Hematopoietic multipotent progenitor cell treated with erythropoietin and hydrocortisone succinate and interleukin-3 and kit ligand, for 4 days (in vitro differentiated cells): ENCODE measurements around the gene GNAL.

Experiments
- DNase-seq: peaks from one replicate; pipeline ENCODE4 v3.0.0-alpha.2; 2015

Gene GNAL

GRCh38 chr18:11775436-11776174 lies 86.5 kb downstream of the GNAL start:
- no peak for DNase-seq

- DNase-seq, result no peak
Measured at GRCh38 chr18:11780042-11780441, 91.0 kb downstream of the GNAL start.

DNA sequence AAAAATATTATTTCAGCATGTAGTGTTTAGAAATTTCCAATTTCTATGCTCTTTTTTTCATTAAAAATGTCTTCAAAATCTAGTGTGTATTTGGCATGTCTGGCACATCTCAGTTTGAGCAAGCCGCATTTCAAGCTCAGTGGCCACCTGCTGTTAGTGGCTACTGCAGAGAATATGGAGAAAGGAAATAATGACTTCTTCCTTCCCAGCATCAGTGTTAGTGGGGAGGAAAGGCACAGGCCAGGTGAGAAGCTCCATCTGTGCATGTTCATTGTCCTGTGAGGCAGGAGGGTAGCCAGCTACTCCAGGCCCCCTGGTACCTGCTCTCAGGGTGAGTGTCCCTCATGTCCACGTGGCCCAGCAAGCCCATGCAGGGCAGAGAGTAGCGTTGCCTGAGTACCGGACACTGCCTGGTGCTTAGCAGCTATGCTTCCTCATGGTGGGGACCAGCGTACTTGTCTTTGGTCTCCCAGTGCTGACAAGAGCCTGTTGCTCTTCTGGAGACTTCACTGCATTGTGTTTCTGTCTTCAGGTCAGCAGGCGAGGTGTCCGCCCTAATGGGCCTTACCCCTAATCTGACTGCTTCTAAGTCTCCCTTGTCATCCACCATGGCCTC lies 94.8 kb downstream of the GNAL start:
- no peak for DNase-seq

DNA sequence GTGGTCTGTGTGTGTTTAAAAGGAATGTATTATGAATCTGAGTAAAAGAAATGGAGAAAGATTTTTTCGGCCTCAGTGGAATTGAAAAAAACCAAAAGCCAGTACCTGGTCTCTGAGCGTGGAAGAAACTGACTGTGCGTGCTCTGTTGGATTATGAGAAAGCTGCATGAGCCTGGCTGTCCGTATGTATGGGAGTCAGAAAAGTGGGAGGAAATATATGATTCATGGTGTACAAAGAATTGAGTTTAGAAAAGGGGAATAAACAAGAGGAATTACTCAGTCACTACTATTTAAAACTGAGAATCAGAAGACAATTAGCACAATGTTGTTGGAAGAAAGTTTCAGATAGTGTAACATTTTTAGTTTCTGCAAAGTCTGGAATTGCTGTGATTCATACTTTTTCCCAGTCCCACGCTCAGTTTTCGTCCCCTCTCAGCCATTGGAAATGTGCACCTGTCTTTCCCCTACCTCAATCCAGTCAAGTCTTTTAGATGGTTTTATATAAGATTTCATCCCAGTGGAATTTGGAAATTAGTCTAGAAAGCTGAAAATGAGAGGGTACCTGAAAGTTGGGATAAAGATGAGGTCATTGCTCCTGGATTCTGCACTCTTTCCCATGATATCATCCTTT lies 95.7 kb downstream of the GNAL start:
- no peak for DNase-seq

DNA sequence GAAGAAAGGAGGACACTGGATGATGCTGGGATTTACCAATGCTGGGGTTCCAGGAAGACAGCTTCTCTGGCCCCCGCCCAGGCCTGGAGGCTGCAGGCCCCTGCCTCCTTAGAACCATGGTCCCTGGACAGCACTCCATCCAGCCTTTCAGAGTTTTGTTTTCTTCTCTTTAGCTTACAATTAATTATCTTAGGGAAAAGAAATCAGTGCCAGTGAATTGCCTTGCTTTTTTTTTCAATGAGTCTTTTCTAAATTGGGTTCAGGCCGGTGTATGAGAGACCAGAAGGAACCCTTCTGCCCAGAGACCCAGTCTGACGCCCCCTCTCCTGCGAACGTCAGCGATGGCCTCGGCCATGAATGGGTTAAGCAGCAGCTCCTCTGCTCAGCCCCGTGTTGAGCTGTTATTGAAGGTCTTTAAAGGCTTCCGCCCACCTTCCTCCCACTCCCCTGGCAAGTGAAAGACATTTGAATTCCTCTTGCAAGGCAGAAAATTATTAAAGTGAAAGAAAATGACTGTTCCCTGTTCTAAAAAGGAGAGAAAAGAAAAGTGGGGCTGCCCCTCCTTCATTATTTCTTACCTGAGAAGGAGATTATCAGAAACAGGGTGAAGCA lies 96.5 kb downstream of the GNAL start:
- DNase-seq, result no peak

- DNase-seq, result no peak
Measured at GRCh38 chr18:11789716-11790510, 100.8 kb downstream of the GNAL start.

- DNase-seq, result no peak
Measured at GRCh38 chr18:11791131-11791530, 102.1 kb downstream of the GNAL start.

GRCh38 chr18:11792632-11793031 lies 103.6 kb downstream of the GNAL start:
- DNase-seq, result no peak

DNA sequence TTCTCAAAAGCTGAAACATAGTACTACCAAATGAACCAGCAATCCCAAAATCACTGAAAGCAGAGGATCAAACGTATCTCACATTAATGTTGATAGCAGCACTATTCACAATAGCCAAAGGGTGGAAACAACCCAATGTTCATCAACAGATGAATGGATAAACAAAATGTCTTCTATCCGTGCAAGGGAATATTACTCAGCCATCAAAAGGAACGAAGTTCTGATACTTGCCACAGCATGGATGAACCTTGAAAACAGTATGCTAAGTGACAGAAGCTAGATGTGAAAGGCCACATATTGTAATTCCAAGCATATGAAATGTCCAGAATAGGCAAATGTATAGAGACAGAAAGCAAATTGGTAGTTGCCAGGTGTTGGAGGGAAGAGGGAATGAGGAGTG lies 105.1 kb downstream of the GNAL start:
- no peak for DNase-seq

- DNase-seq, result no peak
Measured at GRCh38 chr18:11795916-11796315, 106.9 kb downstream of the GNAL start.

DNA sequence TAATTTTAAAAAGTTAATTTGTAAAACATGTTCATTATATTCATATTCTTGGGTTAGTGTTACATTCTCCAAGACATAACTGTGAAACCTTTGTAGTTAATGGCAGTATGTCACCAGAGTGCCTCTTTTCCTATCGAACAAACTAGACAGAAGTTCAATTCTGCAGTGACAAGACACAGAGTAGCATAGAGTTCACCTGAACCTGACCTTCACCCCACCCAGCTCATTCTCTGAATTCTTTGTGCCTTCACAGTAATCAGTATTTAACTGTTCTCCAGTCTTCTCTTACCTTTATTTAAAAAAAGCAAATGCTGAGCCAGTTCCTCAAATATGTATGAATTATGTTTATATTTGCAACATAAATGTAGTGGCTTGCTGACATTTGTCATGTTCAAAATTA lies 109.2 kb downstream of the GNAL start:
- no peak for DNase-seq

DNA sequence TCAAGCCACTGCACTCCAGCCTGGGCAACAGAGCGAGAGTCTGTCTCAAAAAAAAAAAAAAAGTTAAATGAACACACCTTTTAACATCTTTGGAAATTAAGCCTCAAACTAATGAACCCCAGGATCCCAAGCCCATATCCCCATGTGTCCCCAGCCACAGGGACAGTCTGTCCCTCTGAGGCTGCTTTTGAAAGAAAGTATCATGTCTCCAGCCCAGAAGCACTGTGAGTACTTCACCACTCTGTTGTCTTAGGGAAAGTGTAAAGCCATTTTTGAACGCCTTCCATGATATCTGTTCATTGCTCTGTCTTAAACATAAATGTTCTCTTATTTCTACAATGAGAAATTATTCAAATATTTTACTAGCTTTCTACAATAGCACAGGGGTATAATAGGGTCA lies 110.0 kb downstream of the GNAL start:
- no peak for DNase-seq

GRCh38 chr18:11800566-11801334 lies 111.7 kb downstream of the GNAL start:
- DNase-seq, result no peak

- no peak for DNase-seq
Measured at GRCh38 chr18:11801573-11801972, 112.5 kb downstream of the GNAL start.

- no peak for DNase-seq
Measured at GRCh38 chr18:11802158-11802557, 113.1 kb downstream of the GNAL start.

GRCh38 chr18:11802586-11802985 lies 113.5 kb downstream of the GNAL start:
- no peak for DNase-seq

- DNase-seq, result no peak
Measured at GRCh38 chr18:11807233-11807632, 118.2 kb downstream of the GNAL start.

GRCh38 chr18:11808001-11808855 lies 119.2 kb downstream of the GNAL start:
- DNase-seq, result no peak

DNA sequence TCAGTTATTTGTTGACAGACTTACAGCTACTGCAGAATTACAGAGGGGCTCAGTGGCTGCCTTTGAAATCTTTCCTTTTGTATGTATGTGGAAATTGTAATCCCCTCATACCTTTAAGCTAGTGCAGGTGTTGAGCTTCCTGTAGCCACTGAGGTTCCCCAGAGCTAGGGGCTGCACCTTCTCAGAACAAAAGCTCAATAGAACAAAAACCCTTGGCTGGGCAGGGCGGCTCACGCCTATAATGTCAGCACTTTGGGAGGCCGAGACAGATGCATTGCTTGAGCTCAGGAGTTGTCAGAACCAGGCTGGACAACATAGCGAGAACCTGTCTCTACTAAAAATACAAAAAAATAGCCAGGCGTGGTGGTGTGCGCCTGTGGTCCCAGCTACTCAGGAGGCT lies 120.8 kb downstream of the GNAL start:
- no peak for DNase-seq

- DNase-seq, result no peak
Measured at GRCh38 chr18:11810379-11810778, 121.3 kb downstream of the GNAL start.

DNA sequence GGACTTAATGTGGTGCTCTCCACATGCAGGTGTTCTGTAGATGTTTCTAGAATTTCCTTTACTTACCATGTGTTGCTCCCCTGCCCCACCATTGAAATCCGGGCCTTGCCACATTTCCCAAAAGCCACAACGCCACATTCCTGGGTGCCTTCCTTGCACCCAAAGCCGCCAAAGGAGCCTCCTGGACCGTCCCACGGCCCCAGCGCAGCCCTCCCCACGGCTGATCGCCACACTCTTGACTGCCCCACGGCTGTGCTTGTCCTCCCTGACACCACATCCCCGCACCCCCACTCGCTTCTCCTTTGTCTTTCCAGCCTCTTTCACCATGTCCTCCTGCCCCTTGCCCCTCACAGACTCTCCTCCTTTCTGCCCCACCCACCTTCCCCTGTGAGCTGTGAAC lies 121.9 kb downstream of the GNAL start:
- DNase-seq, result no peak
